C4-2B (cell line): Measurements from ENCODE around the gene SH2D7.

Experiments used
- ZFX ChIP-seq: fragments of 450-650 bp; IDR thresholded peaks from 2 replicates; pipeline ENCODE4 v1.6.1; 2017
- TF ChIP-seq, protein P1 (sequence below): fragments of 450-650 bp; conservative IDR thresholded peaks from 2 replicates; pipeline ENCODE4 v1.5.1; 2017; ENCODE audit warnings: mild to moderate bottlenecking

DNA sequence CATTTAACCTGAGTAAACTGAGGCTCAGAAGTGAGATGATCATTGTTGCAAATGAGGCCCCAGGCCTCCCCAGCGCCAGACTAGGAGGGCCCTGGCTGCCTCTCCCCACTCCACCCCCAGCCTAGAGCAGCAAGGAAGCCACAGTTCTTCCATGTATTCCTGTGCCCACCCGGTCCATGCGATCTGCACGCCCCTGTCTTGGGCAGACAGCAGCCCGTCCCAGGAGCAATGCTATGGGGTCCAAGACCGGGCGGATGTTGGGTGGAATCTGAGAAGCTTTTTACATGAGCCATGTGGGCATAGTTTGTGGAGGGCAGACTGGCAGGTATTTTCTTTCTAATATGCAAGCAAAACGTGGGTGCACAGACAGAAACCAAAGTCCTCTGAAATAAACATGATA lies 15.1 kb downstream of the SH2D7 start:
- TF ChIP-seq, protein P1, sequence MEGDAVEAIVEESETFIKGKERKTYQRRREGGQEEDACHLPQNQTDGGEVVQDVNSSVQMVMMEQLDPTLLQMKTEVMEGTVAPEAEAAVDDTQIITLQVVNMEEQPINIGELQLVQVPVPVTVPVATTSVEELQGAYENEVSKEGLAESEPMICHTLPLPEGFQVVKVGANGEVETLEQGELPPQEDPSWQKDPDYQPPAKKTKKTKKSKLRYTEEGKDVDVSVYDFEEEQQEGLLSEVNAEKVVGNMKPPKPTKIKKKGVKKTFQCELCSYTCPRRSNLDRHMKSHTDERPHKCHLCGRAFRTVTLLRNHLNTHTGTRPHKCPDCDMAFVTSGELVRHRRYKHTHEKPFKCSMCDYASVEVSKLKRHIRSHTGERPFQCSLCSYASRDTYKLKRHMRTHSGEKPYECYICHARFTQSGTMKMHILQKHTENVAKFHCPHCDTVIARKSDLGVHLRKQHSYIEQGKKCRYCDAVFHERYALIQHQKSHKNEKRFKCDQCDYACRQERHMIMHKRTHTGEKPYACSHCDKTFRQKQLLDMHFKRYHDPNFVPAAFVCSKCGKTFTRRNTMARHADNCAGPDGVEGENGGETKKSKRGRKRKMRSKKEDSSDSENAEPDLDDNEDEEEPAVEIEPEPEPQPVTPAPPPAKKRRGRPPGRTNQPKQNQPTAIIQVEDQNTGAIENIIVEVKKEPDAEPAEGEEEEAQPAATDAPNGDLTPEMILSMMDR, result no peak
- TF ChIP-seq ZFX, result no peak
